ENCODE results near the gene CRLF1.

Gene CRLF1

DNA sequence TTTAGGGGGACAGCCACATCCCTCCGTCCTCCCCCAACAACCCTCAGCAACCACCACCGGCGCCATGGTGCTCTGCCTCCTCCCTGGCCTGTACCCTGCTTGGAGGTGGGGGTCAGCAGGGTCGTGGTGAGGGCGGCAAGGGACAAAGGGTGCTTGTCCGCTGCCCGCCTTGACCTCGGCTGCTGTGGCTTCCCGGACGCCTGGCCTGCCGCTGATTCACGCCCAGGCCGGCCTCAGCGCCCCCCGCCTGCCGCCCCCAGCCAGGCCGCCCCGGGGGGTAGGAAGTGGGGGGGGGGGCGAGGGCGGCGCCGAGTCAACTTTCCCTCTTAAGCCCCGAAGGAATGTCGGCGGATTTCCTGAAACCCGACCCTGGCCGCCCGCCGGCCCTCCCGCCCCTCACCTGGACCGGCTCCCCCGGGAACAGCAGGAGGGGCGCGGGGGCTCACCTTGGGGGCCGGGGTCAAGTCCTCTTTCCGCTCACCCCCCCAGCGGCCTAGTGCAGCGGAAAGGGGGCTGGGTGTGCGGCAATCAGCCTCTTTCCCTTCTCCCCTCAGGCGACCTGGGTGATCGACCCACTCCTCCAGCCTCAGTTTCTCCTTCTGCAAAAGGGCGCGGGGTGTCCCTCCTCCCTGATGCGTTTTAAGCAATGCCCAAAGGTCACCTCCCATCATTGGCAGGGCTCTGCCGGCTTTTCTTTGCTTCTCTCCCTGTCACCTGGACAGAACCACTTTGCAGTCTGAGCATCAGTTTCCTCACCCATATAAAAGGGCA is 4.1 kb upstream of the CRLF1 start:
- peaks cover 4% of the 10 kb centered on the region for H3K4me1 ChIP-seq (ENCODE audit: control insufficient read depth, insufficient read depth, low read length)
- H3K4me3 ChIP-seq (ENCODE audit: low read depth, low read length) = no peak overlapping the region
- no peaks in the 10 kb centered on the region for H3K36me3 ChIP-seq (ENCODE audit: control insufficient read depth in 2 of 2, insufficient read depth in 1 of 2, low read length in 2 of 2)
- TF ChIP-seq, protein P1, sequence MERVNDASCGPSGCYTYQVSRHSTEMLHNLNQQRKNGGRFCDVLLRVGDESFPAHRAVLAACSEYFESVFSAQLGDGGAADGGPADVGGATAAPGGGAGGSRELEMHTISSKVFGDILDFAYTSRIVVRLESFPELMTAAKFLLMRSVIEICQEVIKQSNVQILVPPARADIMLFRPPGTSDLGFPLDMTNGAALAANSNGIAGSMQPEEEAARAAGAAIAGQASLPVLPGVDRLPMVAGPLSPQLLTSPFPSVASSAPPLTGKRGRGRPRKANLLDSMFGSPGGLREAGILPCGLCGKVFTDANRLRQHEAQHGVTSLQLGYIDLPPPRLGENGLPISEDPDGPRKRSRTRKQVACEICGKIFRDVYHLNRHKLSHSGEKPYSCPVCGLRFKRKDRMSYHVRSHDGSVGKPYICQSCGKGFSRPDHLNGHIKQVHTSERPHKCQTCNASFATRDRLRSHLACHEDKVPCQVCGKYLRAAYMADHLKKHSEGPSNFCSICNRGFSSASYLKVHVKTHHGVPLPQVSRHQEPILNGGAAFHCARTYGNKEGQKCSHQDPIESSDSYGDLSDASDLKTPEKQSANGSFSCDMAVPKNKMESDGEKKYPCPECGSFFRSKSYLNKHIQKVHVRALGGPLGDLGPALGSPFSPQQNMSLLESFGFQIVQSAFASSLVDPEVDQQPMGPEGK (tag by site-specific recombination; IDR thresholded peaks at IDR 0.05) = no peak
- TF ChIP-seq, protein P2, sequence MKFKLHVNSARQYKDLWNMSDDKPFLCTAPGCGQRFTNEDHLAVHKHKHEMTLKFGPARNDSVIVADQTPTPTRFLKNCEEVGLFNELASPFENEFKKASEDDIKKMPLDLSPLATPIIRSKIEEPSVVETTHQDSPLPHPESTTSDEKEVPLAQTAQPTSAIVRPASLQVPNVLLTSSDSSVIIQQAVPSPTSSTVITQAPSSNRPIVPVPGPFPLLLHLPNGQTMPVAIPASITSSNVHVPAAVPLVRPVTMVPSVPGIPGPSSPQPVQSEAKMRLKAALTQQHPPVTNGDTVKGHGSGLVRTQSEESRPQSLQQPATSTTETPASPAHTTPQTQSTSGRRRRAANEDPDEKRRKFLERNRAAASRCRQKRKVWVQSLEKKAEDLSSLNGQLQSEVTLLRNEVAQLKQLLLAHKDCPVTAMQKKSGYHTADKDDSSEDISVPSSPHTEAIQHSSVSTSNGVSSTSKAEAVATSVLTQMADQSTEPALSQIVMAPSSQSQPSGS (tag by site-specific recombination; IDR thresholded peaks at IDR 0.05; ENCODE audit: low read depth) = no peak
- no peak for TF ChIP-seq ZNF658 (tag by site-specific recombination; IDR thresholded peaks at IDR 0.05)
- TF ChIP-seq, protein P3, sequence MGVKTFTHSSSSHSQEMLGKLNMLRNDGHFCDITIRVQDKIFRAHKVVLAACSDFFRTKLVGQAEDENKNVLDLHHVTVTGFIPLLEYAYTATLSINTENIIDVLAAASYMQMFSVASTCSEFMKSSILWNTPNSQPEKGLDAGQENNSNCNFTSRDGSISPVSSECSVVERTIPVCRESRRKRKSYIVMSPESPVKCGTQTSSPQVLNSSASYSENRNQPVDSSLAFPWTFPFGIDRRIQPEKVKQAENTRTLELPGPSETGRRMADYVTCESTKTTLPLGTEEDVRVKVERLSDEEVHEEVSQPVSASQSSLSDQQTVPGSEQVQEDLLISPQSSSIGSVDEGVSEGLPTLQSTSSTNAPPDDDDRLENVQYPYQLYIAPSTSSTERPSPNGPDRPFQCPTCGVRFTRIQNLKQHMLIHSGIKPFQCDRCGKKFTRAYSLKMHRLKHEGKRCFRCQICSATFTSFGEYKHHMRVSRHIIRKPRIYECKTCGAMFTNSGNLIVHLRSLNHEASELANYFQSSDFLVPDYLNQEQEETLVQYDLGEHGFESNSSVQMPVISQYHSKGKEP (tag by site-specific recombination; IDR thresholded peaks at IDR 0.05) = no peak
- TF ChIP-seq ZNF571 (tag by site-specific recombination; IDR thresholded peaks at IDR 0.05) = no peak
- TF ChIP-seq ZFHX2 (tag by site-specific recombination; conservative IDR thresholded peaks at IDR 0.05) = peak; percentile 62
- TF ChIP-seq ZNF248 (tag by site-specific recombination; IDR thresholded peaks at IDR 0.05) = no peak
- no peak for TF ChIP-seq ZSCAN30 (tag by site-specific recombination; IDR thresholded peaks at IDR 0.05)
- TF ChIP-seq ZNF37A (tag by site-specific recombination; IDR thresholded peaks at IDR 0.05) = no peak
- no peak for TF ChIP-seq OSR2 (tag by site-specific recombination; IDR thresholded peaks at IDR 0.05)
- no peak for TF ChIP-seq ZNF146 (tag by site-specific recombination; IDR thresholded peaks at IDR 0.05)
- no peak for TF ChIP-seq ZNF514 (tag by site-specific recombination; IDR thresholded peaks at IDR 0.05)
- no peak for TF ChIP-seq KLF10 (tag by site-specific recombination; IDR thresholded peaks at IDR 0.05)
- peak; percentile 37; the same call in 1 of the 2 replicates for TF ChIP-seq EGR2 (tag by site-specific recombination; IDR thresholded peaks at IDR 0.05; ENCODE audit: low read depth)
- TF ChIP-seq, protein P4, sequence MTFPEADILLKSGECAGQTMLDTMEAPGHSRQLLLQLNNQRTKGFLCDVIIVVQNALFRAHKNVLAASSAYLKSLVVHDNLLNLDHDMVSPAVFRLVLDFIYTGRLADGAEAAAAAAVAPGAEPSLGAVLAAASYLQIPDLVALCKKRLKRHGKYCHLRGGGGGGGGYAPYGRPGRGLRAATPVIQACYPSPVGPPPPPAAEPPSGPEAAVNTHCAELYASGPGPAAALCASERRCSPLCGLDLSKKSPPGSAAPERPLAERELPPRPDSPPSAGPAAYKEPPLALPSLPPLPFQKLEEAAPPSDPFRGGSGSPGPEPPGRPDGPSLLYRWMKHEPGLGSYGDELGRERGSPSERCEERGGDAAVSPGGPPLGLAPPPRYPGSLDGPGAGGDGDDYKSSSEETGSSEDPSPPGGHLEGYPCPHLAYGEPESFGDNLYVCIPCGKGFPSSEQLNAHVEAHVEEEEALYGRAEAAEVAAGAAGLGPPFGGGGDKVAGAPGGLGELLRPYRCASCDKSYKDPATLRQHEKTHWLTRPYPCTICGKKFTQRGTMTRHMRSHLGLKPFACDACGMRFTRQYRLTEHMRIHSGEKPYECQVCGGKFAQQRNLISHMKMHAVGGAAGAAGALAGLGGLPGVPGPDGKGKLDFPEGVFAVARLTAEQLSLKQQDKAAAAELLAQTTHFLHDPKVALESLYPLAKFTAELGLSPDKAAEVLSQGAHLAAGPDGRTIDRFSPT (tag by site-specific recombination; IDR thresholded peaks at IDR 0.05) = peak; percentile 31; the same call in 1 of the 2 replicates
- peak; percentile 82 for TF ChIP-seq GLIS1 (tag by site-specific recombination; IDR thresholded peaks at IDR 0.05)
- TF ChIP-seq, protein P5, sequence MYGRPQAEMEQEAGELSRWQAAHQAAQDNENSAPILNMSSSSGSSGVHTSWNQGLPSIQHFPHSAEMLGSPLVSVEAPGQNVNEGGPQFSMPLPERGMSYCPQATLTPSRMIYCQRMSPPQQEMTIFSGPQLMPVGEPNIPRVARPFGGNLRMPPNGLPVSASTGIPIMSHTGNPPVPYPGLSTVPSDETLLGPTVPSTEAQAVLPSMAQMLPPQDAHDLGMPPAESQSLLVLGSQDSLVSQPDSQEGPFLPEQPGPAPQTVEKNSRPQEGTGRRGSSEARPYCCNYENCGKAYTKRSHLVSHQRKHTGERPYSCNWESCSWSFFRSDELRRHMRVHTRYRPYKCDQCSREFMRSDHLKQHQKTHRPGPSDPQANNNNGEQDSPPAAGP (tag by site-specific recombination; IDR thresholded peaks at IDR 0.05) = no peak
- TF ChIP-seq ZNF292 (tag by site-specific recombination; IDR thresholded peaks at IDR 0.05; ENCODE audit: borderline replicate concordance, low read depth) = no peak
- TF ChIP-seq, protein P6, sequence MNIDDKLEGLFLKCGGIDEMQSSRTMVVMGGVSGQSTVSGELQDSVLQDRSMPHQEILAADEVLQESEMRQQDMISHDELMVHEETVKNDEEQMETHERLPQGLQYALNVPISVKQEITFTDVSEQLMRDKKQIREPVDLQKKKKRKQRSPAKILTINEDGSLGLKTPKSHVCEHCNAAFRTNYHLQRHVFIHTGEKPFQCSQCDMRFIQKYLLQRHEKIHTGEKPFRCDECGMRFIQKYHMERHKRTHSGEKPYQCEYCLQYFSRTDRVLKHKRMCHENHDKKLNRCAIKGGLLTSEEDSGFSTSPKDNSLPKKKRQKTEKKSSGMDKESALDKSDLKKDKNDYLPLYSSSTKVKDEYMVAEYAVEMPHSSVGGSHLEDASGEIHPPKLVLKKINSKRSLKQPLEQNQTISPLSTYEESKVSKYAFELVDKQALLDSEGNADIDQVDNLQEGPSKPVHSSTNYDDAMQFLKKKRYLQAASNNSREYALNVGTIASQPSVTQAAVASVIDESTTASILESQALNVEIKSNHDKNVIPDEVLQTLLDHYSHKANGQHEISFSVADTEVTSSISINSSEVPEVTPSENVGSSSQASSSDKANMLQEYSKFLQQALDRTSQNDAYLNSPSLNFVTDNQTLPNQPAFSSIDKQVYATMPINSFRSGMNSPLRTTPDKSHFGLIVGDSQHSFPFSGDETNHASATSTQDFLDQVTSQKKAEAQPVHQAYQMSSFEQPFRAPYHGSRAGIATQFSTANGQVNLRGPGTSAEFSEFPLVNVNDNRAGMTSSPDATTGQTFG (tag by site-specific recombination; IDR thresholded peaks at IDR 0.05; ENCODE audit: borderline replicate concordance) = no peak
- TF ChIP-seq, protein P7, sequence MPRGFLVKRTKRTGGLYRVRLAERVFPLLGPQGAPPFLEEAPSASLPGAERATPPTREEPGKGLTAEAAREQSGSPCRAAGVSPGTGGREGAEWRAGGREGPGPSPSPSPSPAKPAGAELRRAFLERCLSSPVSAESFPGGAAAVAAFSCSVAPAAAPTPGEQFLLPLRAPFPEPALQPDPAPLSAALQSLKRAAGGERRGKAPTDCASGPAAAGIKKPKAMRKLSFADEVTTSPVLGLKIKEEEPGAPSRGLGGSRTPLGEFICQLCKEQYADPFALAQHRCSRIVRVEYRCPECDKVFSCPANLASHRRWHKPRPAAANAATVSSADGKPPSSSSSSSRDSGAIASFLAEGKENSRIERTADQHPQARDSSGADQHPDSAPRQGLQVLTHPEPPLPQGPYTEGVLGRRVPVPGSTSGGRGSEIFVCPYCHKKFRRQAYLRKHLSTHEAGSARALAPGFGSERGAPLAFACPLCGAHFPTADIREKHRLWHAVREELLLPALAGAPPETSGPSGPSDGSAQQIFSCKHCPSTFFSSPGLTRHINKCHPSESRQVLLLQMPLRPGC (tag by site-specific recombination; IDR thresholded peaks at IDR 0.05) = no peak
- TF ChIP-seq ZIC2 (tag by site-specific recombination; IDR thresholded peaks at IDR 0.05) = peak; percentile 17; the same call in 1 of the 2 replicates
- TF ChIP-seq, protein P8, sequence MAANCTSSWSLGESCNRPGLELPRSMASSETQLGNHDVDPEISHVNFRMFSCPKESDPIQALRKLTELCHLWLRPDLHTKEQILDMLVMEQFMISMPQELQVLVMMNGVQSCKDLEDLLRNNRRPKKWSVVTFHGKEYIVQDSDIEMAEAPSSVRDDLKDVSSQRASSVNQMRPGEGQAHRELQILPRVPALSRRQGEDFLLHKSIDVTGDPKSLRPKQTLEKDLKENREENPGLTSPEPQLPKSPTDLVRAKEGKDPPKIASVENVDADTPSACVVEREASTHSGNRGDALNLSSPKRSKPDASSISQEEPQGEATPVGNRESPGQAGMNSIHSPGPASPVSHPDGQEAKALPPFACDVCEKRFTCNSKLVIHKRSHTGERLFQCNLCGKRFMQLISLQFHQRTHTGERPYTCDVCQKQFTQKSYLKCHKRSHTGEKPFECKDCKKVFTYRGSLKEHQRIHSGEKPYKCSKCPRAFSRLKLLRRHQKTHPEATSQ (tag by site-specific recombination; IDR thresholded peaks at IDR 0.05) = no peak
- ChIA-PET POLR2A (no interaction called here), CTCF (no interaction called here)
- no peaks in the 10 kb centered on the region for H3K9me3 ChIP-seq (ENCODE audit: control insufficient read depth, insufficient read depth, low read depth, low read length)
- no peak overlapping the region for H3K27ac ChIP-seq (ENCODE audit: extremely low read depth, low read depth, low read length)
